ENCODE measurements around the gene COX6B2.

GRCh38 chr19:55305983-55306562 is 48.4 kb downstream of the COX6B2 start:
- TF ChIP-seq GATA2 (IDR thresholded peaks at IDR 0.05; ENCODE audit: low read depth, low read length) (no peak), GATA3 (IDR thresholded peaks at IDR 0.05; ENCODE audit: low read depth, low read length) (no peak)

Data from SH-SY5Y (cell line).